Retinal pigment epithelial cell (primary cell): ENCODE measurements around the gene TRIM24.

Experiments used
- DNase-seq: peaks from one replicate; pipeline ENCODE4 v3.0.0-alpha.2; 2010; ENCODE audit warnings: low read depth
- H3K4me3 ChIP-seq: 2 replicates; pipeline ENCODE4 v1.5.1; 2011; ENCODE audit warnings: mild to moderate bottlenecking, low read length, control low read depth, moderate library complexity
- CTCF ChIP-seq: conservative IDR thresholded peaks from 2 replicates; pipeline ENCODE4 v1.5.1; 2011; ENCODE audit warnings: low read depth, low read length, control low read depth, inconsistent platforms

TRIM24 gene

GRCh38 chr7:138545123-138545522 lies 85.1 kb downstream of the TRIM24 start:
- DNase-seq, result no peak
- no peak for TF ChIP-seq CTCF
- no peak overlapping the region for H3K4me3 ChIP-seq

- no peak overlapping the region for H3K4me3 ChIP-seq
- no peak for TF ChIP-seq CTCF
- DNase-seq, result peak; percentile 36
Observed at GRCh38 chr7:138546064-138546619, 86.1 kb downstream of the TRIM24 start.

GRCh38 chr7:138546829-138547228 lies 86.8 kb downstream of the TRIM24 start:
- DNase-seq, result no peak
- TF ChIP-seq CTCF, result no peak

GRCh38 chr7:138549082-138549481 lies 89.0 kb downstream of the TRIM24 start:
- no peak overlapping the region for H3K4me3 ChIP-seq
- TF ChIP-seq CTCF, result no peak
- DNase-seq, result no peak

More at GRCh38 chr7:138546829-138547228, 86.8 kb downstream of the TRIM24 start:
- no peak overlapping the region for H3K4me3 ChIP-seq

- no peak for DNase-seq
- no peak for TF ChIP-seq CTCF
- H3K4me3 ChIP-seq, result no peak overlapping the region
Observed at GRCh38 chr7:138550337-138550736, 90.3 kb downstream of the TRIM24 start.

GRCh38 chr7:138551102-138551501 lies 91.0 kb downstream of the TRIM24 start:
- TF ChIP-seq CTCF, result no peak
- H3K4me3 ChIP-seq, result no peak overlapping the region
- DNase-seq, result no peak

- no peak overlapping the region for H3K4me3 ChIP-seq
- no peak for TF ChIP-seq CTCF
- no peak for DNase-seq
Observed at GRCh38 chr7:138553805-138554204, 93.7 kb downstream of the TRIM24 start.
